ENCODE results near the gene TP53RK. TPM values are rescaled to one million over a fixed set of nuclear protein-coding genes. Genes with fewer than 3 reads are reported as not detected.
A peak's percentile ranks its signal among the peaks of the same experiment; 100 is the strongest.
"Not testable (repeated sequence)": the region's sequence is repeated elsewhere in the genome, so short reads cannot be mapped to it uniquely, and the experiment has no call there.

Gene TP53RK
- total RNA-seq, 4 donors from 2014 or later = 7.4 to 12.1 (median 10.6) TPM

GRCh38 chr20:46681032-46681854, 8.0 kb downstream of the TP53RK start:
- TF ChIP-seq CTCF (IDR thresholded peaks at IDR 0.05) = peak; percentile 57 to 80 (median 77)
- TF ChIP-seq POLR2A (IDR thresholded peaks at IDR 0.05) = no peak
- H3K27ac ChIP-seq = no peak overlapping the region
- H3K4me3 ChIP-seq = no peak overlapping the region
- peaks cover 0 to 14% (median 0%) of the 10 kb centered on the region in 4 donors for H3K4me1 ChIP-seq
- H3K27me3 ChIP-seq = no peaks in the 10 kb centered on the region
- no peaks in the 10 kb centered on the region for H3K9me3 ChIP-seq
- peaks cover 0 to 15% (median 0%) of the 10 kb centered on the region in 3 donors for H3K36me3 ChIP-seq
- peak in 2 of 3 donors; percentile 61 to 87 for DNase-seq

GRCh38 chr20:46680684-46681031, 8.6 kb downstream of the TP53RK start:
- no peak for DNase-seq
- no peak for TF ChIP-seq CTCF (IDR thresholded peaks at IDR 0.05)
- TF ChIP-seq POLR2A (IDR thresholded peaks at IDR 0.05) = no peak
- no peak overlapping the region for H3K27ac ChIP-seq
- peaks cover 0 to 14% (median 0%) of the 10 kb centered on the region in 4 donors for H3K4me1 ChIP-seq
- no peaks in the 10 kb centered on the region for H3K27me3 ChIP-seq
- peaks cover 0 to 9% (median 0%) of the 10 kb centered on the region in 3 donors for H3K36me3 ChIP-seq
- no peak overlapping the region for H3K4me3 ChIP-seq
- H3K9me3 ChIP-seq = no peaks in the 10 kb centered on the region

GRCh38 chr20:46678516-46678915, 10.7 kb downstream of the TP53RK start:
- no peaks in the 10 kb centered on the region for H3K36me3 ChIP-seq
- no peaks in the 10 kb centered on the region for H3K27me3 ChIP-seq
- H3K4me3 ChIP-seq = no peak overlapping the region
- H3K9me3 ChIP-seq = no peaks in the 10 kb centered on the region
- no peak for TF ChIP-seq CTCF (IDR thresholded peaks at IDR 0.05)
- no peak for TF ChIP-seq POLR2A (IDR thresholded peaks at IDR 0.05)
- peaks cover 0 to 10% (median 0%) of the 10 kb centered on the region in 4 donors for H3K4me1 ChIP-seq
- no peak for DNase-seq
- H3K27ac ChIP-seq = no peak overlapping the region

DNA sequence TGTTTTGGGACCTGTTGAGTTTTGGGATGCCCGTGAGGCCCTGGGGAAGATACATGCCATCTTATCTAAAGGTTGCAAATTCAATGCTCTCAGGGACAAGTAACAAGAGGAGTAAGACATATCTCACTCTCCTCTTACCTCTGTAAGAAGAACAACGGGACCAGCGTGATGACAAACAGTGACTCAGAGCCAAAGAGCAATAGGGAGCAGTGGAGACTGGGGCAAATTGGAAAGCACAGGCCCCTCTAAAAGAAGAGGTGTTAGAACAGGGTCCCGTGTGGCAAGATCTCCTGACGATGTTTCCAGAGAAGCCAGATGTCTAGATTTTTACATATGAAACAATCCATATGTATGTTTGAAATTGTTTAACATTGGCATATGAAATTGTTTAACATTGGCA, 11.6 kb downstream of the TP53RK start:
- TF ChIP-seq POLR2A (IDR thresholded peaks at IDR 0.05) (no peak), CTCF (IDR thresholded peaks at IDR 0.05) (no peak)
- Histone ChIP-seq H3K27ac (no peak overlapping the region), H3K9me3 (no peaks in the 10 kb centered on the region)

DNA sequence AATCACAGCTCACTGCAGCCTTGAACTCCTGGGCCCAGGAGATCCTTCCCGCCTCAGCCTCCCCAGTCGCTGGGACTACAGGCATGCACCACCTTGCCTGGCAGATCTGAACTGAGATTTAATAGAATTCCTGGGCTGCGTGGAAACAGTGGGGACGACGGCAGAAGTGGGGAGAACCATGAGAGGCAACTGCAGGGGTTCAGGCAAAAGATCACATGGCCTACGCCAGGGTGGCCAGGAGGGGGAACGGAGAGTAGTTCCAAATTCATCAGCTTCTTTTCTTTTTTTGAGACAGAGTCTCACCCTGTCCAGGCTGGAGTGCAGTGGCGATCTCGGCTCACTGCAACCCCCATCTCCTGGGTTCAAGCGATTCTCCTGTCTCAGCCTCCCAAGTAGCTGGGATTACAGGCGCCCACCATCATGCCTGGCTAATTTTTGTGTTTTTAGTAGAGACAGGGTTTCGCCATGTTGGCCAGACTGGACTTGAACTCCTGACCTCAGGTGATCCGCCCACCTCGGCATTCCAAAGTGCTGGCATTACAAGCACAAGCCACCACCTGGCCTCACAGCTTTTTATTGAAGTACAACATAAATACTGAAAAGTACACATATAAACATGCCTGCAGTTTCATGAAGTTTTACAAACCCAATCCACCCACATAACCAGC, 12.5 kb downstream of the TP53RK start:
- not testable (repeated sequence) for DNase-seq, H3K27ac ChIP-seq, H3K9me3 ChIP-seq, H3K4me1 ChIP-seq, H3K27me3 ChIP-seq, H3K36me3 ChIP-seq, H3K4me3 ChIP-seq

More for the DNA sequence above, 11.6 kb downstream of the TP53RK start:
- Histone ChIP-seq H3K4me3 (no peak overlapping the region), H3K27me3 (no peaks in the 10 kb centered on the region), H3K36me3 (no peaks in the 10 kb centered on the region), H3K4me1 (peaks cover 0 to 4% (median 0%) of the 10 kb centered on the region in 4 donors)
- DNase-seq = no peak

All from Peyer's patch (tissue), 4 donors.